H7 (cell line): Measurements from ENCODE around the gene TNFSF10. TPM values are rescaled to one million over a fixed set of nuclear protein-coding genes. Genes with fewer than 3 reads are reported as not detected.
A peak's percentile ranks its signal among the peaks of the same experiment; 100 is the strongest.
"Not testable (repeated sequence)": the region's sequence is repeated elsewhere in the genome, so short reads cannot be mapped to it uniquely, and the experiment has no call there.

Experiments used
- DNase-seq: peaks from one replicate; pipeline ENCODE4 v3.0.0; 2012
- H3K27me3 ChIP-seq: 2 replicates; pipeline ENCODE4 v1.6.0; 2011; ENCODE audit warnings: mild to moderate bottlenecking, low read length; ENCODE audit not compliant: control insufficient read depth, insufficient read depth
- H3K36me3 ChIP-seq: replicated peaks from 2 replicates; pipeline ENCODE4 v1.5.1; 2011; ENCODE audit warnings: low read length; ENCODE audit not compliant: control insufficient read depth, insufficient read depth
- H3K4me3 ChIP-seq: 2 replicates; pipeline ENCODE4 v1.5.1; 2011; ENCODE audit warnings: low read depth, mild to moderate bottlenecking, control low read depth, low read length, moderate library complexity; ENCODE audit not compliant: insufficient read depth
- total RNA-seq: library from RNA; depleted of rRNA; stranded (reverse); fragments of >200 nt; shearing (Covaris generic); gene quantifications from 2 replicates; pipeline ENCODE4 v1.2.3, GENCODE V29; 2014; rRNA removed

TNFSF10 gene
- total RNA-seq, result not detected in 2 replicates

GRCh38 chr3:172522871-172523818 is at the start of gene TNFSF10:
Gene TNFSF10 (minus strand): TSS chr3:172523430. CDS start chr3:172523384, 46 bp downstream.
- no peaks in the 10 kb centered on the region for H3K36me3 ChIP-seq
- H3K27me3 ChIP-seq, result no peaks in the 10 kb centered on the region
- peak; percentile 15 for DNase-seq
- no peak within 1 kb of the TSS for H3K4me3 ChIP-seq

GRCh38 chr3:172569128-172570008 is 46.1 kb upstream of the TNFSF10 start:
- no peaks in the 10 kb centered on the region for H3K27me3 ChIP-seq
- DNase-seq, result no peak
- H3K4me3 ChIP-seq, result no peak overlapping the region
- H3K36me3 ChIP-seq, result no peaks in the 10 kb centered on the region

- Histone ChIP-seq H3K4me3 (no peak overlapping the region), H3K36me3 (no peaks in the 10 kb centered on the region), H3K27me3 (no peaks in the 10 kb centered on the region)
- no peak for DNase-seq
Measured at GRCh38 chr3:172568701-172569100, 45.5 kb upstream of the TNFSF10 start.

GRCh38 chr3:172566785-172567184 is 43.6 kb upstream of the TNFSF10 start:
- not testable (repeated sequence) for DNase-seq, H3K4me3 ChIP-seq, H3K27me3 ChIP-seq, H3K36me3 ChIP-seq

GRCh38 chr3:172564499-172564898 is 41.3 kb upstream of the TNFSF10 start:
- H3K27me3 ChIP-seq, result no peaks in the 10 kb centered on the region
- DNase-seq, result no peak
- no peak overlapping the region for H3K4me3 ChIP-seq
- no peaks in the 10 kb centered on the region for H3K36me3 ChIP-seq

GRCh38 chr3:172562871-172563865 is 39.9 kb upstream of the TNFSF10 start:
- Histone ChIP-seq H3K27me3 (no peaks in the 10 kb centered on the region), H3K4me3 (no peak overlapping the region), H3K36me3 (no peaks in the 10 kb centered on the region)
- no peak for DNase-seq

GRCh38 chr3:172561897-172562640 is 38.8 kb upstream of the TNFSF10 start:
- H3K4me3 ChIP-seq, result no peak overlapping the region
- no peaks in the 10 kb centered on the region for H3K36me3 ChIP-seq
- H3K27me3 ChIP-seq, result no peaks in the 10 kb centered on the region
- no peak for DNase-seq

GRCh38 chr3:172560586-172560985 is 37.4 kb upstream of the TNFSF10 start:
- no peak for DNase-seq
- Histone ChIP-seq H3K27me3 (no peaks in the 10 kb centered on the region), H3K4me3 (no peak overlapping the region), H3K36me3 (no peaks in the 10 kb centered on the region)

- Histone ChIP-seq H3K4me3 (no peak overlapping the region), H3K27me3 (no peaks in the 10 kb centered on the region), H3K36me3 (no peaks in the 10 kb centered on the region)
- no peak for DNase-seq
Measured at GRCh38 chr3:172560026-172560425, 36.8 kb upstream of the TNFSF10 start.

- Histone ChIP-seq H3K4me3 (no peak overlapping the region), H3K27me3 (no peaks in the 10 kb centered on the region), H3K36me3 (no peaks in the 10 kb centered on the region)
- no peak for DNase-seq
Measured at GRCh38 chr3:172559020-172559419, 35.8 kb upstream of the TNFSF10 start.

GRCh38 chr3:172557515-172558220 is 34.4 kb upstream of the TNFSF10 start:
- Histone ChIP-seq H3K27me3 (no peaks in the 10 kb centered on the region), H3K36me3 (no peaks in the 10 kb centered on the region), H3K4me3 (no peak overlapping the region)
- no peak for DNase-seq

- DNase-seq, result no peak
- H3K27me3 ChIP-seq, result no peaks in the 10 kb centered on the region
- H3K36me3 ChIP-seq, result no peaks in the 10 kb centered on the region
- H3K4me3 ChIP-seq, result no peak overlapping the region
Measured at GRCh38 chr3:172553526-172554252, 30.5 kb upstream of the TNFSF10 start.
